ENCODE results near the gene NISCH.

GRCh38 chr3:52494886-52495495 lies 39.6 kb downstream of the NISCH start, which contains the start of gene STAB1:
- TF ChIP-seq CTCF (IDR thresholded peaks at IDR 0.05; ENCODE audit: low read depth, low read length, poor library complexity, severe bottlenecking) (no peak), EZH2phosphoT487 (IDR thresholded peaks at IDR 0.05; ENCODE audit: borderline replicate concordance, low read length) (no peak)

Data from DOHH2 (cell line).